Tibial artery (tissue), 4 donors: Measurements from ENCODE around the gene SPTAN1.
"Not testable (repeated sequence)": the region's sequence is repeated elsewhere in the genome, so short reads cannot be mapped to it uniquely, and the experiment has no call there.

Source experiments
- DNase-seq, 2 donors: peaks; one replicate each; pipeline ENCODE4 v3.0.0-alpha.2; 2019
- H3K27ac ChIP-seq, 2 donors: fragments of 200-600 bp; sonication (generic) in 1 of 2; 1 replicate in 1 of 2; 2 replicates in 1 of 2; pipeline ENCODE4 v1.5.1; 2018 to 2019; ENCODE audit warnings: mild to moderate bottlenecking in 1 of 2
- H3K27me3 ChIP-seq, 2 donors: fragments of 200-600 bp; sonication (generic) in 1 of 2; one replicate each; pipeline versions ENCODE4 v1.5.1 to v1.6.0; 2016 to 2019
- H3K36me3 ChIP-seq, 3 donors: fragments of 200-600 bp; sonication (generic) in 2 of 3; one replicate each; pipeline ENCODE4 v1.5.1; 2016 to 2019; ENCODE audit warnings: mild to moderate bottlenecking in 2 of 3
- H3K4me1 ChIP-seq, 4 donors: fragments of 200-600 bp; sonication (generic) in 2 of 4; 1 replicate in 3 of 4; 2 replicates in 1 of 4; pipeline ENCODE4 v1.5.1; 2016 to 2019
- H3K4me3 ChIP-seq, 2 donors: fragments of 200-600 bp; sonication (generic) in 1 of 2; 1 replicate in 1 of 2; 2 replicates in 1 of 2; pipeline ENCODE4 v1.5.1; 2018 to 2019; ENCODE audit warnings: mild to moderate bottlenecking in 2 of 2
- H3K9me3 ChIP-seq, 3 donors: fragments of 200-600 bp; sonication (generic) in 1 of 3; one replicate each; pipeline ENCODE4 v1.5.1; 2016 to 2019
- CTCF ChIP-seq, 2 experiments: fragments of 200-600 bp in 1 of 2; fragments of 450-650 bp in 1 of 2; IDR thresholded peaks; one replicate each; pipeline ENCODE4 v1.5.1; 2017 to 2019; ENCODE audit warnings: antibody characterized with exemption in 2 of 2, mild to moderate bottlenecking in 1 of 2, moderate library complexity in 1 of 2
- intact Hi-C: fragments of 100-400 bp; cut with DNase I; formaldehyde crosslinking; loops from one replicate; pipeline ENCODE4 v1.15.0; 2023; ENCODE audit warnings: low total_unique reads

SPTAN1 gene

GRCh38 chr9:128579194-128579593, 26.8 kb downstream of the SPTAN1 start:
- intact Hi-C loops: no loop called here

DNA sequence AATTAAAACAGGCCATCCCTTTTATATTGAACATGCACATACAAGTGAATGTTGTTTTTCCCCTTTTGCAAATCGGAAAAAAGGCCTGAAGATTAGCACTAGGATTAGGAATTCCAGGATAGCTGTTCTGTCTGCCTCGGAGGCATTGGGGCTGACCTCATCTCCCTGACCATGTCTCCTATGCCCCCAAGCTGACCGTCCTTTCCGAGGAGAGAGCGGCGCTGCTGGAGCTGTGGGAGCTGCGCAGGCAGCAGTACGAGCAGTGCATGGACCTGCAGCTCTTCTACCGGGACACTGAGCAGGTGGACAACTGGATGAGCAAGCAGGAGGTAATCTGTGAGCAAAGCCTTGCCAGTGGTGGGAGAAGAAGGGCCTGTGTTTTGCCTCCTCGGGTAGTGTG, 28.3 kb downstream of the SPTAN1 start:
- intact Hi-C loops: no loop called here
- no peak overlapping the region for H3K4me3 ChIP-seq
- no peak overlapping the region for H3K27ac ChIP-seq
- DNase-seq: no peak
- no peak for TF ChIP-seq CTCF (IDR thresholded peaks at IDR 0.05)
- peaks cover 95 to 100% (median 99%) of the 10 kb centered on the region in 3 donors for H3K36me3 ChIP-seq
- no peaks in the 10 kb centered on the region for H3K27me3 ChIP-seq
- H3K9me3 ChIP-seq: no peaks in the 10 kb centered on the region
- peaks cover 0 to 9% (median 3%) of the 10 kb centered on the region in 4 donors for H3K4me1 ChIP-seq

More at GRCh38 chr9:128579194-128579593, 26.8 kb downstream of the SPTAN1 start:
- H3K4me3 ChIP-seq: no peak overlapping the region
- DNase-seq: no peak
- no peak overlapping the region for H3K27ac ChIP-seq
- H3K27me3 ChIP-seq: no peaks in the 10 kb centered on the region
- peaks cover 0 to 21% (median 10%) of the 10 kb centered on the region in 4 donors for H3K4me1 ChIP-seq
- no peak for TF ChIP-seq CTCF (IDR thresholded peaks at IDR 0.05)
- peaks cover 89 to 98% (median 92%) of the 10 kb centered on the region in 3 donors for H3K36me3 ChIP-seq
- no peaks in the 10 kb centered on the region for H3K9me3 ChIP-seq

DNA sequence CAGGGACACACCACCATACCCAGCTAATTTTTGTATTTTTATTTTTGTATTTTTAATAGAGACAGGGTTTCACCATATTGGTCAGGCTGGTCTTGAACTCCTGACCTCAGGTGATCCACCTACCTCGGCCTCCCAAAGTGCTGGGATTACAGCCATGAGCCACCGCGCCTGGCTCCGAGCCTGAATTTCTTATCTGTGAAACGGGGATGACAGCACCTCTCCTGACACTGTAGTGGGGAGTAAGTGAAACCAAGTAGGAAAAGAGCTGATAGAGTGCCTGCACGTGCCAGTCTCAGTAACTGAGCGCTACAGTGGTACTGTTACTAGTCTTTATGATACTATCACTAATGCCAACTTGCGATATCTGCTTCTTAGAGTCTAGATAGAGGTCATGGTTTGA, 32.8 kb downstream of the SPTAN1 start:
- not testable (repeated sequence) for H3K27ac ChIP-seq

DNA sequence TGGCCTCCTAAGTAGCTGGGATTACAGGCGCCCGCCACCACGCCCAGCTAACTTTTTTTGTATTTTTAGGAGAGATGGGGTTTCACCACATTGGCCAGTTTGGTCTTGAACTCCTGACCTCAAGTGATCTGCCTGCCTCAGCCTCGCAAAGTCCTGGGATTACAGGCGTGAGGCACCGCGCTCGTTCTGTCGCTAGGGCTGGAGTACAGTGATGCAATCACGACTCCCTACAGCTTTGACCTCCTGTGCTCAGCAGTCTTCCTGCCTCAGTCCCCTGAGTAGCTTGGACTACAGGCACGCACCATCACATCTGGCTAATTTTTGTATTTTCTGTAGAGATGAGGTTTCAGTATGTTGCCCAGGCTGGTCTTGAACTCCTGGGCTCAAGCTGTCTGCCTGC, 34.5 kb downstream of the SPTAN1 start:
- intact Hi-C loops, H3K27me3 ChIP-seq, H3K4me3 ChIP-seq, H3K27ac ChIP-seq, DNase-seq, H3K9me3 ChIP-seq, H3K4me1 ChIP-seq: not testable (repeated sequence)
- peaks cover 100% of the 10 kb centered on the region in 3 donors for H3K36me3 ChIP-seq

More for the DNA sequence above, 32.8 kb downstream of the SPTAN1 start:
- H3K4me1 ChIP-seq, H3K4me3 ChIP-seq, H3K9me3 ChIP-seq, H3K27me3 ChIP-seq, intact Hi-C loops, DNase-seq: not testable (repeated sequence)
- peaks cover 98 to 100% (median 100%) of the 10 kb centered on the region in 3 donors for H3K36me3 ChIP-seq

- no peak for DNase-seq
Observed at GRCh38 chr9:128587453-128587852, 35.1 kb downstream of the SPTAN1 start.

GRCh38 chr9:128588581-128589233, 36.3 kb downstream of the SPTAN1 start:
- no peak overlapping the region for H3K27ac ChIP-seq
- H3K9me3 ChIP-seq: no peaks in the 10 kb centered on the region
- intact Hi-C loops: no loop called here
- H3K27me3 ChIP-seq: no peaks in the 10 kb centered on the region
- DNase-seq: no peak
- peaks cover 100% of the 10 kb centered on the region in 3 donors for H3K36me3 ChIP-seq
- no peaks in the 10 kb centered on the region for H3K4me1 ChIP-seq
- no peak overlapping the region for H3K4me3 ChIP-seq
- no peak for TF ChIP-seq CTCF (IDR thresholded peaks at IDR 0.05)

More at GRCh38 chr9:128587453-128587852, 35.1 kb downstream of the SPTAN1 start:
- Histone ChIP-seq H3K36me3 (peaks cover 100% of the 10 kb centered on the region in 3 donors), H3K27me3 (no peaks in the 10 kb centered on the region), H3K27ac (no peak overlapping the region), H3K4me3 (no peak overlapping the region), H3K4me1 (no peaks in the 10 kb centered on the region), H3K9me3 (no peaks in the 10 kb centered on the region)
- intact Hi-C loops: no loop called here
- no peak for TF ChIP-seq CTCF (IDR thresholded peaks at IDR 0.05)
